Measurements from ENCODE around the gene MBOAT1.
"Not testable (repeated sequence)": the region's sequence is repeated elsewhere in the genome, so short reads cannot be mapped to it uniquely, and the experiment has no call there.

The MBOAT1 gene

DNA sequence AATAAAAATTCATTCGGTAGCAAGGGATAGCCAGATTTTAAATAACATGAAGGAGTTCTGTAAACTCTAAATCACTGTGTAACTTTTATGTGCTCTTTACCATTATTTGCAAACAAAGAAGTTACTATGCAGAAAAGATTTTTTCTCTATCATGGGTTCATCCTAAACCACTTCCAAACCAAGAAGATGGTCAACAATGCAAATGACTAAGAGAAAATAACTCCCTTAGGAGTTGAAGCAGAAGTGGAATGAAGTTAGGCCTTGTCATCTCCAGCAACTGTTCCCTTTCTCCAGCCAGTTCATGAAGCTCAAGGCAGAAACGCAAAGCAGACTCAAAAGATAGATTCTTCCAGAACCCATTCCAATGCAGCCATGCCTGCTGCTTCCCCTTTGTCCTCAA is 66.0 kb downstream of the MBOAT1 start:
- Histone ChIP-seq H3K27ac (ENCODE audit: low read length) (no peak overlapping the region), H3K4me3 (ENCODE audit: low read length) (no peak overlapping the region), H3K36me3 (ENCODE audit: control insufficient read depth, low read depth, low read length) (no peaks in the 10 kb centered on the region), H3K9ac (ENCODE audit: low read length) (no peak overlapping the region), H3K27me3 (ENCODE audit: control insufficient read depth, insufficient read depth, low read length) (no peaks in the 10 kb centered on the region), H3K4me1 (ENCODE audit: control insufficient read depth, low read depth, low read length) (no peaks in the 10 kb centered on the region), H3K9me3 (ENCODE audit: control insufficient read depth, low read depth, low read length) (no peaks in the 10 kb centered on the region)

DNA sequence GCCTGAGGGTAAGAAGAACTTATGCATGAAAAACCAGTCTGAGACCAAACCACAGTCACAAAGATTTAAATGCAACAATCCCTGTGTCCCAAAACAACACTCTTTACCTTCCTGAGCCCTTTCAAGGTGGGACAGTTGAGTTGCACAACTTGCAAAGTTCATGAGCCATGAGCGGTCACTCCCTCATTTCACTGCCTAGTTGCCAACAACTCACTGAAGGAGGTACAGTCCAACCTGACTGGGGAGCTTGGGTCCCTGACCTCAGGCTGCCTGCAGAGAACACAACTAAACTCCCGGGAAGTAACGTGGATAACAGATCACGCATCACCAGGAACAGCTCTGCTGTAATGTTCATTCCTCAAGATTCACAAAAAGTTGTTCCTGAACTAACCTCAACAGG is 69.4 kb downstream of the MBOAT1 start:
- H3K4me3 ChIP-seq (ENCODE audit: low read length) = no peak overlapping the region
- no peaks in the 10 kb centered on the region for H3K36me3 ChIP-seq (ENCODE audit: control insufficient read depth, low read depth, low read length)
- H3K9me3 ChIP-seq (ENCODE audit: control insufficient read depth, low read depth, low read length) = no peaks in the 10 kb centered on the region
- no peaks in the 10 kb centered on the region for H3K4me1 ChIP-seq (ENCODE audit: control insufficient read depth, low read depth, low read length)
- H3K9ac ChIP-seq (ENCODE audit: low read length) = no peak overlapping the region
- no peaks in the 10 kb centered on the region for H3K27me3 ChIP-seq (ENCODE audit: control insufficient read depth, insufficient read depth, low read length)
- H3K27ac ChIP-seq (ENCODE audit: low read length) = no peak overlapping the region

DNA sequence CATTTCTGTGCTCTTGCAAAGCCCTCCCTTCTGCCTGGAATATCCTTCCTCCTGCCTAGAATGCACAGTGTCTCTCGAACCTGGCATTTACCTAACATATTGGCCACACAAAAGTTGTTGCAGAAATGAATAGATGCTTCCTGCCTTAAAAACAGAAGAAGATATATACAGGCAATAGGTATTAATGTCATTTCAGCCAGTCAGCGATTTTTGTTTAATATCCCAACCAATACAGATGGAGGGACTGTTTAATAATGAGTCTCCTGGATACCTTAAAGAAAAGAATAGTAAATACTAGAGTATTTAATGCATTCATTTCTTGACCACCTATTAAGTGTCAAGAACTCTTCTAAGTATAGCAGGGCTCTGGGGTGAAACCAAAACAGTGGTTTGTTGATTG is 70.3 kb downstream of the MBOAT1 start:
- Histone ChIP-seq H3K9ac (ENCODE audit: low read length) (no peak overlapping the region), H3K36me3 (ENCODE audit: control insufficient read depth, low read depth, low read length) (no peaks in the 10 kb centered on the region), H3K27me3 (ENCODE audit: control insufficient read depth, insufficient read depth, low read length) (no peaks in the 10 kb centered on the region), H3K4me1 (ENCODE audit: control insufficient read depth, low read depth, low read length) (no peaks in the 10 kb centered on the region), H3K4me3 (ENCODE audit: low read length) (no peak overlapping the region), H3K9me3 (ENCODE audit: control insufficient read depth, low read depth, low read length) (no peaks in the 10 kb centered on the region), H3K27ac (ENCODE audit: low read length) (no peak overlapping the region)

DNA sequence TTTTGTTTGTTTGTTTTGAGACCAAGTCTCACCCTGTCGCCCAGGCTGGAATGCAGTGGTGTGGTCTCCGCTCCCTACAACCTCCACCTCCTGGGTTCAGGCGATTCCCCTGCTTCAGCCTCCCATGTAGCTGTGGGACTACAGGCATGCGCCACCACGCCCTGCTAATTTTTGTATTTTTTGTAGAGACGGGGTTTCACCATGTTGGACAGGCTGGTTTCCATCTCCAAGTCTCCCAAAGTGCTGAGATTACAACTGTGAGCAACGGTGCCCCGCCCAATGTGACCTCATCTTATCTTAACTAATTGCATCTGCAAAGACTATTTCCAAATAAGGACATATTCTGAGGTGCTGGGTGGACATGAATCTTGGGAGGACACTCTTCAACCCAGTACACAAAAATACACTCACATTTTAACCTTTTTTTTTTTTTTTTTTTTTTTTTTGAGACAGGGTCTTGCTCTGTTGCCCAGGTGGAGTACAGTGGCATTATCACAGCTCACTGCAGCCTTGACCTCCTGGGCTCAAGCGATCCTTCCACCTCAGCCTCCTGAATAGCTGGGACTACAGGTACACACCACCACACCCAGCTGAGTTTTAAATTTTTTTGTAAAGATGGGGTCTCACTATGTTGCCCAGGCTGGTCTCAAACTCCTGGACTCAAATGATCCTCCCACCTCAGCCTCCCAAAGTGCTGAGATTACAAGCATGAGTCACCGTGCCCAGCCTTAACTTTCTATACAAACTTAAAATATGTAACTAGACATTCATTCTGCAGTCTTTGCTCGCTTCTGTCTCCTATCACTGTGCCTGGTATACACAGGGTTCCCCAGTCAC is 72.9 kb downstream of the MBOAT1 start:
- H3K9ac ChIP-seq (ENCODE audit: low read length); H3K9me3 ChIP-seq (ENCODE audit: control insufficient read depth, low read depth, low read length); H3K27ac ChIP-seq (ENCODE audit: low read length); H3K36me3 ChIP-seq (ENCODE audit: control insufficient read depth, low read depth, low read length); H3K4me1 ChIP-seq (ENCODE audit: control insufficient read depth, low read depth, low read length); H3K4me3 ChIP-seq (ENCODE audit: low read length); H3K27me3 ChIP-seq (ENCODE audit: control insufficient read depth, insufficient read depth, low read length): not testable (repeated sequence)

DNA sequence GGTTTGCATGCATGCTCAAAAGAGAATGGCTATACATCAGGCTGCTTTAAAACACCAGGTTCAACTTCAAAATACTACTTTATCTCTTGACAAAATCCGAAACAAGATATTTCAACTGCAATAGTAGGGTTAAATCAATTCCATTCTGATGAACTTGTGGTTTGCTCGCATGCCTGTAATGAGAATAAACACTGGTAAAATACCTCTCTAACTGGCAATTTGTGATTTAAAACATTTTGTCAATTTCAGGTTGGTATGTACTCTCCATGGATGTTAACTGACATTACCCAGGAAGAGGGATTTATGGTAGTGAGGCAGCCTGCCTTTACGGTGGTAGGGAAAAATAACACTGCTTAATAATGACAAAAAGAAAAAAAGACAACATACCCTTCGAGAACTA is 74.4 kb downstream of the MBOAT1 start:
- Histone ChIP-seq H3K36me3 (ENCODE audit: control insufficient read depth, low read depth, low read length) (no peaks in the 10 kb centered on the region), H3K4me3 (ENCODE audit: low read length) (no peak overlapping the region), H3K27me3 (ENCODE audit: control insufficient read depth, insufficient read depth, low read length) (no peaks in the 10 kb centered on the region), H3K9me3 (ENCODE audit: control insufficient read depth, low read depth, low read length) (no peaks in the 10 kb centered on the region), H3K27ac (ENCODE audit: low read length) (no peak overlapping the region), H3K4me1 (ENCODE audit: control insufficient read depth, low read depth, low read length) (no peaks in the 10 kb centered on the region), H3K9ac (ENCODE audit: low read length) (no peak overlapping the region)

DNA sequence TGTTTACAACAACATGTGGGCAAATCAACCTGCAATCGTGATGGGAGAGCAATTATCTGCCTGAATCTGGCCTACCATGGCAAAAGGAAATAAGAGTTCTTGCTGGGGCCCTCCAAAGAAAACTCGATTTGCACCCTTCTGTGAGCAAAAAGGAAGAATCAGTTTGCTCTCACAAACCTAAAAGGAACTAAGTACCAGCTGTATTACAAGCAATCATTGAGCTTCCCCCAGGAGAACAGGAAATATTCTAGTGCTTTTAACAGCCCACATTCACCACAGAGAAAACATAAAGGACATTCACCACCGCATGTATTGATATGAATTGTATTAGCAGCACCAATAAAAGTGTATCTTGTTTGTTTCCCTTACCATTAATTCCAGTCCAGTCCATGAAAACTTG is 75.0 kb downstream of the MBOAT1 start:
- Histone ChIP-seq H3K9ac (ENCODE audit: low read length) (no peak overlapping the region), H3K27ac (ENCODE audit: low read length) (no peak overlapping the region), H3K36me3 (ENCODE audit: control insufficient read depth, low read depth, low read length) (no peaks in the 10 kb centered on the region), H3K9me3 (ENCODE audit: control insufficient read depth, low read depth, low read length) (no peaks in the 10 kb centered on the region), H3K27me3 (ENCODE audit: control insufficient read depth, insufficient read depth, low read length) (no peaks in the 10 kb centered on the region), H3K4me3 (ENCODE audit: low read length) (no peak overlapping the region), H3K4me1 (ENCODE audit: control insufficient read depth, low read depth, low read length) (no peaks in the 10 kb centered on the region)

DNA sequence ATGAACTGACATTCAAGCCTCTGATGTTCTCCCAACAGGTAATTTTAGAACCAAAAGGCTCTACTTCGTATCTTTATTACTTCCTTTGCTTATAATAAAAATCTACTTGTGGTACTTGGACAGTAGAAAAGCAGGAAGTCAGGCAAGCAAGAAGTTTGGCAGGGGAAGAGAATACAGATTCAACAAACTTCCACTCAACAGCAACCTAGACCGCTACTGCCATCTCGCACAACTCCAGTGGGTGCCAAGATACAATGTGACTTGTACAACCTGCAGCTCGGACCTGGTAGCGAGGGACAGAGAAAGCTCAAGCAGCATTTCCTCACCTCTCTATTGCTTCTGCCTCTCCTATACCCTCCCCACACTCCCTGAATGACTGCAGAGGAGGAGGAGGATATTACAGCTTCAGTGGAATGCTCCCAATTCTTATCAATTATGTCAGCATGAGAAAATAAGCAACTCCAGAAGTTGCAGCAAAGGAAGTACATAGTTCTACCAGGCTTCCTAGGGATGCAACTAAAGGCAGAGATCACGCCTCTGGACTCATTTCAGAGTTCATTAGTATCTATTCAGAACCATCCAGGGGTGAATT is 76.5 kb downstream of the MBOAT1 start:
- Histone ChIP-seq H3K9ac (ENCODE audit: low read length) (no peak overlapping the region), H3K36me3 (ENCODE audit: control insufficient read depth, low read depth, low read length) (no peaks in the 10 kb centered on the region), H3K27me3 (ENCODE audit: control insufficient read depth, insufficient read depth, low read length) (no peaks in the 10 kb centered on the region), H3K4me3 (ENCODE audit: low read length) (no peak overlapping the region), H3K9me3 (ENCODE audit: control insufficient read depth, low read depth, low read length) (no peaks in the 10 kb centered on the region), H3K27ac (ENCODE audit: low read length) (no peak overlapping the region), H3K4me1 (ENCODE audit: control insufficient read depth, low read depth, low read length) (no peaks in the 10 kb centered on the region)

DNA sequence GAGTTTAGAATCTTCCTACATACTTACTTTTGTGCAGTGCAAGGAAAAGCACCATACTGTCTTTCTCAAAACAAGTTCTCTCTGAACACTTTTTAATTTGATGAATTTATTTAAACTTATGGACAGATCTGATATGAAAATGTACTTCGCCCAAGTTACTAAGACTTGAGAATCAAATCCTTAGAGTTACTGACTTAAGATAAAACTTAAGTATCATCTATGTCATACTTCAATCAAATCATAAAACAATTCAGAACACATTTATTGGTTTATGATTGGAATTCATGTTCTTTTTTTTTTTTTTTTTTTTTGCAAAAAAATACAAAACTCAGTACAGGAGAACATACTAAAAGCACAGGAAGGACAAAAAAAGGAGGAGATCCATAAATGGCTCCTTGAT is 77.7 kb downstream of the MBOAT1 start:
- Histone ChIP-seq H3K9ac (ENCODE audit: low read length) (no peak overlapping the region), H3K27me3 (ENCODE audit: control insufficient read depth, insufficient read depth, low read length) (no peaks in the 10 kb centered on the region), H3K9me3 (ENCODE audit: control insufficient read depth, low read depth, low read length) (no peaks in the 10 kb centered on the region), H3K4me1 (ENCODE audit: control insufficient read depth, low read depth, low read length) (no peaks in the 10 kb centered on the region), H3K36me3 (ENCODE audit: control insufficient read depth, low read depth, low read length) (no peaks in the 10 kb centered on the region), H3K4me3 (ENCODE audit: low read length) (no peak overlapping the region), H3K27ac (ENCODE audit: low read length) (no peak overlapping the region)

DNA sequence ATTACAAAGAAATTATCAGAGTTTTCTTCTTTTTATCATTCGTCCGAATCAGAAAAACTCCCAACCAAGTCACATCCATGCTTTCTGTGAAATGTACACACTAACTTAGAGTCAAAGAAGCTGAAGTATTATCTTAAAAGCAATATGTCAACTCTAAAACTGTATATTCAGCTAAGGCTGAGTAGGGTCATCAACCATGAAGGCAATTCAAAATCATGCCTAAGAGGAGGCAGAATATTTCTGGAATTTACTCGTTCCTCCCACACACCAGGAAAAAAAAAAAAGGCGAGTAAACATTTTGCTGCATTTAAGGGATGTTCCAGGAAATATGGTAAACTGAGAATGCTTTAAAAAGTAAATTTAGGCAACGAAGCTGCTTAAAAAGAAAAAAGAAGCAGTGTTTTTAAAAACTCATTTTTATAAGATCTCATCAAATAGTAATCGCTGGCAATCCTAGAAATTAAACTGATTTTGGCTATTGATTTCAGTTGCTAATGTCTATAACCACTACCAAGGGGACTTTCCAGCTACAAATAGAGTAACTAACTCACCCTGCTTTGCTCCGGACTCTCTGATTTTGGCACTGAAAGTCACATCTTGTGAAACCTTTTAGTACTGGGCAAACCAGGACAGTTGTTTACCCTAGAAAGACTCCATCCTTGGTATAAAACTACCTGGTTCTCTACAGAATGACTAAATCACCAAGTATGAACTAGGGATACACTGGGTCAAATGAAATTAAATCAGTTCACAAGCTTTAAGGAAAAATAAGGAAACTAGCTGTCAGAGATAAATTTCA is 82.8 kb downstream of the MBOAT1 start:
- H3K4me1 ChIP-seq (ENCODE audit: control insufficient read depth, low read depth, low read length) = peaks cover 8% of the 10 kb centered on the region
- no peak overlapping the region for H3K9ac ChIP-seq (ENCODE audit: low read length)
- H3K27me3 ChIP-seq (ENCODE audit: control insufficient read depth, insufficient read depth, low read length) = no peaks in the 10 kb centered on the region
- H3K36me3 ChIP-seq (ENCODE audit: control insufficient read depth, low read depth, low read length) = no peaks in the 10 kb centered on the region
- H3K4me3 ChIP-seq (ENCODE audit: low read length) = no peak overlapping the region
- no peak overlapping the region for H3K27ac ChIP-seq (ENCODE audit: low read length)
- no peaks in the 10 kb centered on the region for H3K9me3 ChIP-seq (ENCODE audit: control insufficient read depth, low read depth, low read length)

DNA sequence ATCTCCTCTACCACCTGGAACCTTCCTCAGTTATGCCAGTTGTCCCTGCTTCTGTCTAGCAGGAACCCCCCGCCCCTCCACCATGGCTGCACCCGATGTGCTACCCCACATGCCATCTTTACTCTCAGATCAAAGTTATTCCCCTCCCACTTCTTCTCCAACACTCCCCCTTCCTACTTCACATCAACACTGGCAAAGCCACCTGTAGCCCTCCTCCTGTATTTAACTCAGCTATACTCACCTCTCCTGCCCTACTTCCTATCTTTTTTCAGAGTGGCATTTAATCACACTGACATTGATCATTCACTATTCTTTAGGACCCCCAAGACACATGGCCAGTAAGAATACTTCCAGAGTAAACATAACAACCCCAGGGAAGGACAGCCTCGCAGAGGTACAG is 84.3 kb downstream of the MBOAT1 start:
- H3K9me3 ChIP-seq (ENCODE audit: control insufficient read depth, low read depth, low read length) = no peaks in the 10 kb centered on the region
- no peak overlapping the region for H3K27ac ChIP-seq (ENCODE audit: low read length)
- H3K9ac ChIP-seq (ENCODE audit: low read length) = no peak overlapping the region
- H3K27me3 ChIP-seq (ENCODE audit: control insufficient read depth, insufficient read depth, low read length) = no peaks in the 10 kb centered on the region
- peaks cover 8% of the 10 kb centered on the region for H3K4me1 ChIP-seq (ENCODE audit: control insufficient read depth, low read depth, low read length)
- H3K4me3 ChIP-seq (ENCODE audit: low read length) = no peak overlapping the region
- H3K36me3 ChIP-seq (ENCODE audit: control insufficient read depth, low read depth, low read length) = no peaks in the 10 kb centered on the region

DNA sequence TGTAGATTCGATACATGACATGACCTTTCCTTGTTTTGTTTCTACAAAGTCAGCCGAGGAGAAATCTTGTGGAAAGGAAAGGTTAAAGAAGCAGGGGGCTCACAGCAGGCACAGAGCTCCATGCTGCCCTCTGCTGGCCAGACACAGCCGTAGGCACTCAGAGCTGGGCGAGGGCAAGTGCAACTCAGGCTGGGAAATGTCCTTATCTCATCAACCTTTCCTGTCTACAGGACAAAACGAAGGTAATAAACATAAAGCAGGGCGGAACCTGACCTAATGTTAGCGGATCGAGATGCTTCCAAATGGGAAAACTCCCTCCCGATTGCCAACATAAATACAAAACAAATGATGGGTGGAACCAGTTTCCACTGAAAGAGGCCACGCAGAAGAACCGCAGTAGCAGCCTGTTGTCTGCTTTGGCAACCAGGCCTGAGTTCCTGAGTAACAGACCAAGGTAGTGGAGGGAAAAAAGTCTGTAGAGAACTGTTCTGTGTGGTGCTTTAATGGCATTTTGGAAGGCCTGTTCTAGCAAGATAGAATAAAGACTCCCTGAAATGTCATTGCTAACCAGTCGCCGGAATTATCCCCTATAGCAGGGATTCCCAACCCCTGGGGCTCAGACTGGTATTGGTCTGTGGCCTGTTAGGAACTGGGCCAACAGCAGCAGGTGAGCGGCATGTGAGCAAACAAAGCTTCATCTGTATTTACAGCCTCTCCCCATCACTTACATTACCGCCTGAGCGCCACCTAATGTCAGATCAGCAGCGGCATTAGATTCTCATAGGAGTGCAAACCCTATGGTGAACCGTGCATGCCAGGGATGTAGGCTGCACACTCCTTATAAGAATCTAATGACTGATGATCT is 85.2 kb downstream of the MBOAT1 start:
- Histone ChIP-seq H3K27me3 (ENCODE audit: control insufficient read depth, insufficient read depth, low read length) (no peaks in the 10 kb centered on the region), H3K4me3 (ENCODE audit: low read length) (no peak overlapping the region), H3K4me1 (ENCODE audit: control insufficient read depth, low read depth, low read length) (peaks cover 8% of the 10 kb centered on the region), H3K9ac (ENCODE audit: low read length) (no peak overlapping the region), H3K36me3 (ENCODE audit: control insufficient read depth, low read depth, low read length) (no peaks in the 10 kb centered on the region), H3K27ac (ENCODE audit: low read length) (no peak overlapping the region), H3K9me3 (ENCODE audit: control insufficient read depth, low read depth, low read length) (no peaks in the 10 kb centered on the region)

Data from iPS-18a (cell line).